ENCODE measurements around the gene RNF17.

Gene RNF17

DNA sequence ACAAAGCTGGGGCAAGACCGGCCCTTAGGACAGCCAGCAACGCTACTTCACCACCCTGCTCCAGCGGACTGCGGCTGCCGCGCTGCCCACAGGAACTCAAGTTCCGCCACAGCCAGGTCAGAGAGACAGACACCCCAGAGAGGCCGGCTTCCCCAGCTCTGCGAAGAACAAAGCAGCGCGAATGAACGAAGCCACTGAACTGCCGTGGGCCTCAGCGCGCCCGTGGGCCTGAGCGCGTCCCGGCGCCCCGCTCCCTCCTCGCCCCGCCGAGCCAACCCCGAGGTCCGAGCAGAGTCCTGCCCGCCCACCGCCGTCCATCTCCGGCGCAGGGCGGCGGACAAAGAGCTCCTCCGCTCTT, 158.4 kb downstream of the RNF17 start:
- peak overlapping the region; percentile 64 for H3K4me3 ChIP-seq (replicated peaks; ENCODE audit: low read depth, low read length)
- DNase-seq (ENCODE audit: low read depth): peak; percentile 26
- TF ChIP-seq, protein P1, sequence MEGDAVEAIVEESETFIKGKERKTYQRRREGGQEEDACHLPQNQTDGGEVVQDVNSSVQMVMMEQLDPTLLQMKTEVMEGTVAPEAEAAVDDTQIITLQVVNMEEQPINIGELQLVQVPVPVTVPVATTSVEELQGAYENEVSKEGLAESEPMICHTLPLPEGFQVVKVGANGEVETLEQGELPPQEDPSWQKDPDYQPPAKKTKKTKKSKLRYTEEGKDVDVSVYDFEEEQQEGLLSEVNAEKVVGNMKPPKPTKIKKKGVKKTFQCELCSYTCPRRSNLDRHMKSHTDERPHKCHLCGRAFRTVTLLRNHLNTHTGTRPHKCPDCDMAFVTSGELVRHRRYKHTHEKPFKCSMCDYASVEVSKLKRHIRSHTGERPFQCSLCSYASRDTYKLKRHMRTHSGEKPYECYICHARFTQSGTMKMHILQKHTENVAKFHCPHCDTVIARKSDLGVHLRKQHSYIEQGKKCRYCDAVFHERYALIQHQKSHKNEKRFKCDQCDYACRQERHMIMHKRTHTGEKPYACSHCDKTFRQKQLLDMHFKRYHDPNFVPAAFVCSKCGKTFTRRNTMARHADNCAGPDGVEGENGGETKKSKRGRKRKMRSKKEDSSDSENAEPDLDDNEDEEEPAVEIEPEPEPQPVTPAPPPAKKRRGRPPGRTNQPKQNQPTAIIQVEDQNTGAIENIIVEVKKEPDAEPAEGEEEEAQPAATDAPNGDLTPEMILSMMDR (IDR thresholded peaks at IDR 0.05; ENCODE audit: low read length, missing control alignments): no peak

DNA sequence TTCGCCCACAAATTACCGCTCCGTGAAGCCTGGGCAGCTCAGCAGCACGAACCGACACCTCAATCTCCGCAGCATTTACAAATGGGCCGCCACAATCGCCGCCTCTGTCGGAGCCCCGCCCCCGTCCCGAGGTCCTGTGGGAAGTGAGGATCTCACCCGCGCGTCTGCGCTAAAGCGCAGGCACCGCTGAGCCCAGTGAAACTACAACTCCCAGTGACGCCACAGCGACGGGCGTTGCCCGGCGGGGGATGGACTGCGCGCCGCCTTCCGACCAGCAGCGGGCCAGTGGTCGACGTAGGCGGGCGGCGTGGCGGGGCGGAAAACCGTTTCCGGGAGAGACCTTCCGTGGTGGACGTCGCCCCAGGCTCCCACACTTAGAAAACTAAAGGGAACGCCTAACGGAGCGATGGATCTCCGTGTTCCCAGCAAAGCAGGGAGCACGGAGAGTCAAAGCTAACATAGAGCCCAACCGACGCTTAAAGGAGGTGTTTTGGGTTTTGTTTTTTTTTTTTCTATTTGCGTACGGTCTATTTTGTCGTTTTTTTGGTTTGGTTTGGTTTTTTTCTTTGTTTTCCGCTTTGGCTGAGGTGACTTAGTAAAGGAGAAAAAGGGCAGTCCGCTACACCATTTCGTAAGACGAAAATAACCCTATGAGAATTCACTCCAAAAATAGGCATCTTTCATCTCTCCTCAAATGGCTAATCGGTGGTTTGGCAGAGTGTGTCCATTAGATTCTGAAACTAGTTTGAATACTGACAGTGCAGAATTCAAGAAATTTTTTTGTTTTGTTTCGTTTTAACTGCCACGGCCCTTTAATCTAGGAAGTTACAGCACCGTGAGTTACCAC, 159.0 kb downstream of the RNF17 start:
- peak overlapping the region; percentile 64 for H3K4me3 ChIP-seq (replicated peaks; ENCODE audit: low read depth, low read length)
- TF ChIP-seq, protein P1 (IDR thresholded peaks at IDR 0.05; ENCODE audit: low read length, missing control alignments): no peak
- DNase-seq (ENCODE audit: low read depth): peak; percentile 98

DNA sequence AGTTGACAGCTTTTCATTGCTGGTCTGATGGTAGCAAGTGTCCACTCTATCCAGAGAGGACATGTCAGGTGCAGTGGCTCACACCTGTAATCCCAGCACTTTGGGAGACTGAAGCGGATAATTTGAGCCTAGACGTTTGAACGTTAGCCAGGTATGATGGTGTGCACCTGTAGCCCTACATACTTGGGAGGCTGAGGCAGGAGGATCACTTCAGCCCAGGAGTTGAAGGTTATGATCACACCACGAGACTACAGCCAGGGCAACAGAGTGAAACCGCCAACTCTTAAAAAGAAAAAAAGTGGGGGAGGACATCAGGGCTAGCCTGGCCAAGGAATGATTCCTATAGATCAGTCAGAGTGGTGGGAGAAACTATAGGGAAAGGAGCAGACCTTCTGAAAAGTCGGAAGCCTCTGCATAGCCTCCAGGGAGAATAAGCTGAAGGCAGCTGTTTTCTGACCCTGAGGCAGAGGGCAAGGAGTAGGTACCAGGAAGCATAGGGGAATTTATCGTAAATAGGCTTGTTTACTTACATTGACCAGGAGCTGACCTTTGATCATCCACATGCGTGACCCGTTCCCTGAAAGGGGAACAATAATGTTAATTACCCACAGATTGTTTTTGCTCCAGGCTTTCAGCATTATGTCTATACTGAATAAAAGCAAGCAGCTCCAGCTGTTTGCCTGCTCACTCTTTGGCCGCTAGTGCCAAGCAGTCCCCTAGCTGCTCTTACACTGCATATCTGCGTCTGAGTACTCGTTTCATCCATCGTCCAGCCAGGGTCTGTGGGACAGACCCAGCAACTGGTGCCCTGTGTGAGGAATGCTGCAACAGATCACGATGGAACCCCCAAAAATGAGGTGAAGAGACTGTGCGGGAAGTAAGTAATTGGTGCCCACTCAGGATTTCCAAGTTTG, 161.6 kb downstream of the RNF17 start:
- no peak overlapping the region for H3K4me3 ChIP-seq (replicated peaks; ENCODE audit: low read depth, low read length)
- DNase-seq (ENCODE audit: low read depth): no peak
- TF ChIP-seq, protein P1 (IDR thresholded peaks at IDR 0.05; ENCODE audit: low read length, missing control alignments): no peak

DNA sequence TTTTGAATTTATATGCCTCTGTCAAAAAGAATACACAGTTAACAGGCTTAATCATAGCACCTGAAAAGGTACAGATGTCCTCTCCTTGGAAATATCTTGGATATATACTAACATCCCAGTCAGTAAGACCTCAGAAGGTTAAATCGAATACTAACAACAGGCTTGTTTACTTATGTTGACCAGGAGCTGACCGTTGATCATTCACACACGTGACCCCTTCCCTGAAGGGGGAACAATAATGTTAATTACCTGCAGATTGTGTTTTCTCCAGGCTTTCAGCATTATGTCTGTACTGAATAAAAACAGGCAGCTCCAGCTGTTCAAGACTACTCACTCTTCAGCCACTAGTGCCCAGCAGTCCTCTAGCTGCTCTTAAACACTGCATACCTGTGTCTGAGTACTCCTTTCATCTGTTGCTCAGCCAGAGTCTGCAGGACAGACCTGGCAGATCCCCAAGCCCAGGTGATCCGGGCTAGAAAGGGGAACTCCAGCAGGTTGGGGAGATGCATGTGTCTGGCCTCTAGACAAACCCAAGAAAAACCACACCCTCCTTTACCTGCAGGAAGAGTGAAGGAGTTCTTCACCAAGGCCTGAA, 163.9 kb downstream of the RNF17 start:
- DNase-seq (ENCODE audit: low read depth): no peak
- no peak overlapping the region for H3K4me3 ChIP-seq (replicated peaks; ENCODE audit: low read depth, low read length)
- TF ChIP-seq, protein P1 (IDR thresholded peaks at IDR 0.05; ENCODE audit: low read length, missing control alignments): no peak

DNA sequence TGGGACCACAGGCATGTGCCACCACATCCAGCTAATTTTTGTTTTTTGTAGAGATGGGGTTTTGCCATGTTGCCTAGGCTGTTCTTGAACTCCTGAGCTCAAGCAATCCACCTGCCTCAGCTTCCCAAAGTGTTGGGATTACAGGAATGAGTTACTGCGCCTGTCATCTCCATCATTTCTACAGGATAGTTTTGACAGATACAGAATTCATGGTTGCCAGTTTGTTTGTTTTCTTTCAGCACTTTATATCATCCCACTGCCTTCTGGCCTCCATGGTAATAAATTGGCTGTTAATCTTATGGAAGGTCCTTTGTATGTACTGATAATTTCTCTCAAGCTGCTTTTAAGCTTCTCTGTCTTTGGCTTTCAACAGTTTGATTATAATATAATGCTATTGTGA, 165.2 kb downstream of the RNF17 start:
- TF ChIP-seq, protein P1 (IDR thresholded peaks at IDR 0.05; ENCODE audit: low read length, missing control alignments): no peak
- no peak for DNase-seq (ENCODE audit: low read depth)
- H3K4me3 ChIP-seq (replicated peaks; ENCODE audit: low read depth, low read length): no peak overlapping the region

Measured in fibroblast of pulmonary artery (primary cell).